IMR-90 (cell line): ENCODE measurements around the gene CHCHD4. TPM values are rescaled to one million over a fixed set of nuclear protein-coding genes. Genes with fewer than 3 reads are reported as not detected.

Source experiments
- ATAC-seq: fragments of 200-7000 bp; cut with Tn5 transposase; 2 replicates; pipeline ENCODE4 v1.9.1; 2020; ENCODE audit warnings: low read depth, mild to moderate bottlenecking, moderate library complexity
- BruUV-seq: library from RNA; stranded (reverse); fragments of 400-500 nt; replicated peaks from 2 replicates; lab custom pipeline; 2021; lab: Mats Ljungman, UMichigan
- CTCF ChIA-PET: fragments of 300-600 bp; formaldehyde crosslinking; extraction: SDS; loops from one replicate; lab custom pipeline; 2021; ENCODE audit warnings: antibody characterized with exemption; lab: Yijun Ruan, JAX
- POLR2A ChIA-PET: fragments of 300-600 bp; sonication (Branson Sonifier 250); formaldehyde crosslinking; loops from one replicate; lab custom pipeline; 2022; ENCODE audit warnings: antibody characterized with exemption; ENCODE audit not compliant: unreplicated experiment; lab: Charles Lee
- DNase-seq: peaks from one replicate; pipeline ENCODE4 v3.0.0; 2013
- H2AFZ ChIP-seq: replicated peaks from 2 replicates; pipeline ENCODE3; 2013; ENCODE audit warnings: low read length, mild to moderate bottlenecking; ENCODE audit not compliant: poor library complexity
- H2AK5ac ChIP-seq: 2 replicates; pipeline ENCODE4 v1.6.1; 2013; ENCODE audit warnings: low read depth, low read length, inconsistent platforms
- H2AK9ac ChIP-seq: replicated peaks from 2 replicates; pipeline ENCODE3; 2013; ENCODE audit warnings: mild to moderate bottlenecking, low read depth, low read length, moderate library complexity; ENCODE audit not compliant: poor library complexity
- H2BK120ac ChIP-seq: 2 replicates; pipeline ENCODE4 v1.6.1; 2013; ENCODE audit warnings: low read depth, low read length, inconsistent platforms
- H2BK15ac ChIP-seq: 3 replicates; pipeline ENCODE4 v1.6.1; 2013; ENCODE audit warnings: low read depth, low read length, inconsistent platforms
- H2BK20ac ChIP-seq: 2 replicates; pipeline ENCODE4 v1.6.1; 2013; ENCODE audit warnings: low read depth, mild to moderate bottlenecking, inconsistent platforms, low read length, moderate library complexity
- H2BK5ac ChIP-seq: 2 replicates; pipeline ENCODE4 v1.6.1; 2013; ENCODE audit warnings: mild to moderate bottlenecking, low read depth, low read length, inconsistent platforms; ENCODE audit not compliant: poor library complexity, severe bottlenecking
- H3K14ac ChIP-seq: replicated peaks from 2 replicates; pipeline ENCODE4 v1.6.1; 2013; ENCODE audit warnings: low read depth, low read length, inconsistent platforms
- H3K18ac ChIP-seq: 2 replicates; pipeline ENCODE4 v1.6.1; 2013; ENCODE audit warnings: low read depth, low read length, control low read depth
- H3K23ac ChIP-seq: 2 replicates; pipeline ENCODE4 v1.6.1; 2013; ENCODE audit warnings: low read depth, low read length, inconsistent platforms
- H3K27ac ChIP-seq: 2 replicates; pipeline ENCODE4 v1.5.1; 2013; ENCODE audit warnings: mild to moderate bottlenecking, control low read depth, low read length; ENCODE audit not compliant: insufficient read depth
- H3K27me3 ChIP-seq: 2 replicates; pipeline ENCODE4 v1.6.1; 2013; ENCODE audit warnings: low read length; ENCODE audit not compliant: control insufficient read depth, insufficient read depth
- H3K36me3 ChIP-seq: 2 replicates; pipeline ENCODE4 v1.6.1; 2013; ENCODE audit warnings: low read length, mixed read lengths; ENCODE audit not compliant: control insufficient read depth, insufficient read depth
- H3K4ac ChIP-seq: 2 replicates; pipeline ENCODE4 v1.6.1; 2013; ENCODE audit warnings: low read depth, low read length, inconsistent platforms
- H3K4me1 ChIP-seq: 2 replicates; pipeline ENCODE4 v1.6.1; 2013; ENCODE audit warnings: low read length, mixed read lengths; ENCODE audit not compliant: control insufficient read depth, insufficient read depth
- H3K4me2 ChIP-seq: 2 replicates; pipeline ENCODE4 v1.6.1; 2013; ENCODE audit warnings: low read depth, mild to moderate bottlenecking, control low read depth, low read length, moderate library complexity
- H3K4me3 ChIP-seq: 2 replicates; pipeline ENCODE4 v1.5.1; 2013; ENCODE audit warnings: low read depth, mild to moderate bottlenecking, control low read depth, low read length, moderate library complexity; ENCODE audit not compliant: insufficient read depth
- H3K56ac ChIP-seq: 2 replicates; pipeline ENCODE4 v1.6.1; 2013; ENCODE audit warnings: low read length, inconsistent platforms; ENCODE audit not compliant: insufficient read depth; ENCODE audit errors: extremely low read depth
- H3K79me1 ChIP-seq, 2 experiments: 2 replicates each; pipeline ENCODE4 v1.6.1; 2013; ENCODE audit warnings: low read length in 2 of 2, inconsistent platforms in 1 of 2, low read depth in 1 of 2
- H3K9ac ChIP-seq: 2 replicates; pipeline ENCODE4 v1.6.1; 2013; ENCODE audit warnings: low read depth, low read length, control low read depth
- H3K9me1 ChIP-seq: 2 replicates; pipeline ENCODE4 v1.6.1; 2013; ENCODE audit warnings: low read length, inconsistent platforms; ENCODE audit not compliant: insufficient read depth
- H3K9me3 ChIP-seq: 2 replicates; pipeline ENCODE4 v1.6.1; 2013; ENCODE audit warnings: low read length; ENCODE audit not compliant: control insufficient read depth, insufficient read depth
- H4K20me1 ChIP-seq: 2 replicates; pipeline ENCODE4 v1.6.1; 2013; ENCODE audit warnings: low read length, inconsistent platforms; ENCODE audit not compliant: insufficient read depth
- H4K5ac ChIP-seq: 2 replicates; pipeline ENCODE4 v1.6.1; 2013; ENCODE audit warnings: mild to moderate bottlenecking, low read depth, low read length, control low read depth
- H4K8ac ChIP-seq, 2 experiments: 2 replicates each; pipeline ENCODE4 v1.6.1; 2013; ENCODE audit warnings: low read depth in 2 of 2, low read length in 2 of 2, control low read depth in 1 of 2, inconsistent platforms in 1 of 2
- H4K91ac ChIP-seq: 2 replicates; pipeline ENCODE4 v1.6.1; 2013; ENCODE audit warnings: low read depth, low read length, inconsistent platforms; ENCODE audit not compliant: insufficient read depth
- CEBPB ChIP-seq: IDR thresholded peaks from 2 replicates; pipeline ENCODE4 v1.6.1; 2012; ENCODE audit warnings: low read depth, low read length, improper control_type of control experiment
- CHD1 ChIP-seq: IDR thresholded peaks from 2 replicates; pipeline ENCODE4 v1.6.1; 2012; ENCODE audit warnings: low read depth, low read length, improper control_type of control experiment
- MAFK ChIP-seq: IDR thresholded peaks from 2 replicates; pipeline ENCODE4 v1.6.1; 2012; ENCODE audit warnings: low read depth, low read length, improper control_type of control experiment
- USF2 ChIP-seq: fragments of 150-350 bp; IDR thresholded peaks from 2 replicates; pipeline ENCODE4 v1.6.1; 2017; ENCODE audit warnings: mild to moderate bottlenecking, antibody characterized with exemption, low read length, low read depth
- WGBS, 2 experiments: methylation state at CpG; one replicate each; pipeline versions ENCODE4 v1.1.5 to v1.1.7; 2013; ENCODE audit warnings: missing lambda C conversion rate in 2 of 2; ENCODE audit not compliant: insufficient read length in 1 of 2; ENCODE audit errors: extremely low coverage in 2 of 2; 5-methylcytosine and 5-hydroxymethylcytosine counted together
- dilution Hi-C: fragments of 300-500 bp; cut with HindIII; formaldehyde crosslinking; loops from one replicate; pipeline ENCODE4 v1.14.3; 2018; ENCODE audit warnings: low sequenced_read_pairs; ENCODE audit not compliant: unreplicated experiment
- in situ Hi-C: fragments of 300-500 bp; cut with MboI; formaldehyde crosslinking; loops from 3 replicates; pipeline ENCODE4 v1.14.3; 2019; ENCODE audit warnings: low sequenced_read_pairs, inconsistent platforms, mixed read lengths
- intact Hi-C: fragments of 100-400 bp; cut with micrococcal nuclease; formaldehyde crosslinking; loops from 2 replicates; pipeline ENCODE4 v1.10.0; 2022
- polyA plus RNA-seq, 3 experiments: library from polyadenylated mRNA; depleted of rRNA; stranded (reverse); fragments of >200 nt; gene quantifications; 2 replicates each; pipeline ENCODE4 v1.2.3, GENCODE V29; 2012; ENCODE audit warnings: low replicate concordance in 1 of 3
- total RNA-seq: library from RNA; depleted of rRNA; stranded (reverse); fragments of >200 nt; gene quantifications from 2 replicates; pipeline ENCODE4 v1.2.3, GENCODE V29; 2012

Gene CHCHD4
- total and polyA plus RNA-seq, 2 of the 4 experiments (the other 2 are of a cell fraction) = 9.0 to 9.8 TPM

- no peak overlapping the region for H2BK120ac ChIP-seq
- H3K9me3 ChIP-seq = no peaks in the 10 kb centered on the region
- no peak overlapping the region for H4K91ac ChIP-seq
- TF ChIP-seq MAFK (no peak), CHD1 (no peak), CEBPB (no peak), USF2 (no peak)
- WGBS, 2 experiments = 30% methylated on average over 2 of the region's 4 CpGs; no CpG with 5 or more reads in 1 of the 2 experiments
- intact Hi-C loops (no loop called here), in situ Hi-C loops (no loop called here), dilution Hi-C loops (no loop called here)
- no peak overlapping the region for H4K8ac ChIP-seq
- BruUV-seq = no TSS peak
- no peaks in the 10 kb centered on the region for H3K4me1 ChIP-seq
- H3K27me3 ChIP-seq = no peaks in the 10 kb centered on the region
- no peak overlapping the region for H2BK5ac ChIP-seq
- no peak overlapping the region for H3K4ac ChIP-seq
- H3K4me2 ChIP-seq = no peak overlapping the region
- H4K20me1 ChIP-seq = no peaks in the 10 kb centered on the region
- ChIA-PET CTCF (no interaction called here), POLR2A (no interaction called here)
- no peak overlapping the region for H2AK9ac ChIP-seq
- no peak overlapping the region for H2AFZ ChIP-seq
- no peak overlapping the region for H2BK20ac ChIP-seq
- no peak overlapping the region for H2AK5ac ChIP-seq
- H2BK15ac ChIP-seq = no peak overlapping the region
- no peak overlapping the region for H3K23ac ChIP-seq
- no peaks in the 10 kb centered on the region for H3K9me1 ChIP-seq
- no peak overlapping the region for H3K27ac ChIP-seq
- H3K18ac ChIP-seq = no peak overlapping the region
- no peak overlapping the region for H4K5ac ChIP-seq
- ATAC-seq (no peak), DNase-seq (no peak)
- no peaks in the 10 kb centered on the region for H3K36me3 ChIP-seq
- H3K14ac ChIP-seq = no peak overlapping the region
- no peak overlapping the region for H3K56ac ChIP-seq
- H3K9ac ChIP-seq = no peak overlapping the region
- H3K79me1 ChIP-seq = no peaks in the 10 kb centered on the region
- H3K4me3 ChIP-seq = no peak overlapping the region
Observed at GRCh38 chr3:14064910-14065309, 59.8 kb downstream of the CHCHD4 start.
